Glutamatergic neuron (in vitro differentiated cells): ENCODE data around the gene NBEA. TPM values are rescaled to one million over a fixed set of nuclear protein-coding genes. Genes with fewer than 3 reads are reported as not detected.
"Not testable (repeated sequence)": the region's sequence is repeated elsewhere in the genome, so short reads cannot be mapped to it uniquely, and the experiment has no call there.

Experiments
- DNase-seq: peaks from one replicate; pipeline ENCODE4 v3.0.0; 2022
- H3K27ac Mint-ChIP-seq: one replicate; pipeline ENCODE4 v1.8.0; 2020; ENCODE audit warnings: mild to moderate bottlenecking, mixed read lengths, inconsistent platforms; ENCODE audit not compliant: unreplicated experiment
- H3K27me3 Mint-ChIP-seq: one replicate; pipeline ENCODE4 v1.8.0; 2020; ENCODE audit warnings: mild to moderate bottlenecking, moderate library complexity, mixed read lengths, inconsistent platforms; ENCODE audit not compliant: unreplicated experiment
- H3K36me3 Mint-ChIP-seq: one replicate; pipeline ENCODE4 v1.8.0; 2020; ENCODE audit warnings: mild to moderate bottlenecking, mixed read lengths, inconsistent platforms; ENCODE audit not compliant: unreplicated experiment
- H3K4me1 Mint-ChIP-seq: one replicate; pipeline ENCODE4 v1.8.0; 2020; ENCODE audit warnings: mild to moderate bottlenecking, low read depth, mixed read lengths, inconsistent platforms; ENCODE audit not compliant: unreplicated experiment
- H3K4me3 Mint-ChIP-seq: one replicate; pipeline ENCODE4 v1.8.0; 2020; ENCODE audit warnings: mild to moderate bottlenecking, mixed read lengths, inconsistent platforms; ENCODE audit not compliant: unreplicated experiment
- H3K9me3 Mint-ChIP-seq: one replicate; pipeline ENCODE4 v1.8.0; 2020; ENCODE audit warnings: mild to moderate bottlenecking, moderate library complexity, mixed read lengths, inconsistent platforms; ENCODE audit not compliant: unreplicated experiment
- CTCF ChIP-seq: fragments of 200-600 bp; sonication (generic); IDR thresholded peaks from one replicate; pipeline ENCODE4 v1.5.0; 2021; ENCODE audit not compliant: partially characterized antibody, unreplicated experiment
- total RNA-seq: library from RNA; stranded (reverse); fragmentation: NEBNext Ultra II Directional; extraction: Animal tissue kit (Norgen Biotek cat#: 25700); gene quantifications from one replicate; pipeline ENCODE4 v1.2.1, GENCODE V29; 2021; ENCODE audit not compliant: unreplicated experiment

The NBEA gene
- total RNA-seq, 1 donor from 2014 or later = 48.3 TPM

DNA sequence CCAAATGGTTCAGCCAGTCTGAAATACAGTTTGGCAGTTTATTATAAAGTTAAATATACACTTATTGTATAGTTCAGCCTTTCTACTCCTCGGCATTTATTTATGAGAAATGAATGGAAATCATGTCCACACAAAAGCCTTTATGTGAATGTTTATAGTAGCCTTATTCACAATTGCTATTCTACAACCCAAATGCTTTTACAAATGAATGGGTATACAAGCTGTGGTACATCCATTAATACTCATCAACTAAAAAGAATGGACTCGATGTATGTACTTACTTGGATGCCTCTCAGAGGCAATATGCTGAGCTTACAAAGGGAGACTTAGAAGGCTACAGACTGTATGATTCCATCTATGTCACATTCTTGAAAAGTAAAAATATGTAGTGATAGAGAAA, 150.7 kb downstream of the NBEA start:
- no peaks in the 10 kb centered on the region for H3K9me3 Mint-ChIP-seq
- H3K27ac Mint-ChIP-seq = no peak overlapping the region
- H3K27me3 Mint-ChIP-seq = no peaks in the 10 kb centered on the region
- H3K36me3 Mint-ChIP-seq = no peaks in the 10 kb centered on the region
- no peak overlapping the region for H3K4me3 Mint-ChIP-seq
- DNase-seq = no peak
- no peaks in the 10 kb centered on the region for H3K4me1 Mint-ChIP-seq
- no peak for TF ChIP-seq CTCF

- no peaks in the 10 kb centered on the region for H3K36me3 Mint-ChIP-seq
- DNase-seq = no peak
Measured at GRCh38 chr13:35093356-35093755, 151.3 kb downstream of the NBEA start.

GRCh38 chr13:35106771-35107170, 164.7 kb downstream of the NBEA start:
- H3K4me1 Mint-ChIP-seq, DNase-seq, H3K9me3 Mint-ChIP-seq, H3K27me3 Mint-ChIP-seq, H3K4me3 Mint-ChIP-seq, H3K27ac Mint-ChIP-seq, H3K36me3 Mint-ChIP-seq: not testable (repeated sequence)

More at GRCh38 chr13:35093356-35093755, 151.3 kb downstream of the NBEA start:
- Mint-ChIP-seq H3K9me3 (no peaks in the 10 kb centered on the region), H3K4me3 (no peak overlapping the region), H3K4me1 (no peaks in the 10 kb centered on the region), H3K27ac (no peak overlapping the region), H3K27me3 (no peaks in the 10 kb centered on the region)
- no peak for TF ChIP-seq CTCF

GRCh38 chr13:35107535-35107934, 165.5 kb downstream of the NBEA start:
- H3K9me3 Mint-ChIP-seq = no peaks in the 10 kb centered on the region
- H3K4me1 Mint-ChIP-seq = no peaks in the 10 kb centered on the region
- no peaks in the 10 kb centered on the region for H3K27me3 Mint-ChIP-seq
- no peak overlapping the region for H3K4me3 Mint-ChIP-seq
- H3K27ac Mint-ChIP-seq = no peak overlapping the region
- no peak for TF ChIP-seq CTCF
- no peaks in the 10 kb centered on the region for H3K36me3 Mint-ChIP-seq
- no peak for DNase-seq

DNA sequence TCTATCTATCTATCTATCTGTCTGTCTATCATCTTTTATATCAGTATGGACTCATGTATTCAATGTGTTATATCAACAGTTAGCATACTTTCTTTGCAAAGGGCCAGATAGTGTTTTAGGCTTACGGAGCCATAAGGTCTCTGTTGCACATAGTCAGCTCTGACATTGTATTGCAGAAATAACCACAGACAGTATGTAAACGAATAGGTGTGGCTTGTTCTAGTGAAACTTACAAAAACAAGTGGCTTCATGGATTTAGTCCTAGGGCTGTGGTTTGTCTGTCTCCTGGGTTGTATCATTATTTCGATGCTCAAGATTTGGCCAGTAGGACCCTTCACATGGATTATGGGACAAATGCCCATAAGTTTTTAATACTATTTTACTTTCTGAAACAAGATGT, 171.5 kb downstream of the NBEA start:
- not testable (repeated sequence) for H3K27ac Mint-ChIP-seq, H3K9me3 Mint-ChIP-seq, DNase-seq, H3K4me3 Mint-ChIP-seq, H3K27me3 Mint-ChIP-seq, H3K36me3 Mint-ChIP-seq, H3K4me1 Mint-ChIP-seq

- Mint-ChIP-seq H3K36me3 (no peaks in the 10 kb centered on the region), H3K27me3 (no peaks in the 10 kb centered on the region), H3K27ac (no peak overlapping the region), H3K4me3 (no peak overlapping the region), H3K4me1 (no peaks in the 10 kb centered on the region), H3K9me3 (no peaks in the 10 kb centered on the region)
- no peak for TF ChIP-seq CTCF
- DNase-seq = no peak
Measured at GRCh38 chr13:35127466-35127865, 185.4 kb downstream of the NBEA start.
